HG02970 (cell line): ENCODE measurements around the gene EEF1AKMT3.
"Not testable (repeated sequence)": the region's sequence is repeated elsewhere in the genome, so short reads cannot be mapped to it uniquely, and the experiment has no call there.

Source experiments
- ATAC-seq: cut with Tn5 transposase; IDR thresholded peaks from one replicate; pipeline ENCODE4 v1.9.1; 2021; ENCODE audit warnings: mild to moderate bottlenecking, moderate library complexity, moderate number of reproducible peaks; ENCODE audit not compliant: unreplicated experiment, low FRiP score

The EEF1AKMT3 gene

DNA sequence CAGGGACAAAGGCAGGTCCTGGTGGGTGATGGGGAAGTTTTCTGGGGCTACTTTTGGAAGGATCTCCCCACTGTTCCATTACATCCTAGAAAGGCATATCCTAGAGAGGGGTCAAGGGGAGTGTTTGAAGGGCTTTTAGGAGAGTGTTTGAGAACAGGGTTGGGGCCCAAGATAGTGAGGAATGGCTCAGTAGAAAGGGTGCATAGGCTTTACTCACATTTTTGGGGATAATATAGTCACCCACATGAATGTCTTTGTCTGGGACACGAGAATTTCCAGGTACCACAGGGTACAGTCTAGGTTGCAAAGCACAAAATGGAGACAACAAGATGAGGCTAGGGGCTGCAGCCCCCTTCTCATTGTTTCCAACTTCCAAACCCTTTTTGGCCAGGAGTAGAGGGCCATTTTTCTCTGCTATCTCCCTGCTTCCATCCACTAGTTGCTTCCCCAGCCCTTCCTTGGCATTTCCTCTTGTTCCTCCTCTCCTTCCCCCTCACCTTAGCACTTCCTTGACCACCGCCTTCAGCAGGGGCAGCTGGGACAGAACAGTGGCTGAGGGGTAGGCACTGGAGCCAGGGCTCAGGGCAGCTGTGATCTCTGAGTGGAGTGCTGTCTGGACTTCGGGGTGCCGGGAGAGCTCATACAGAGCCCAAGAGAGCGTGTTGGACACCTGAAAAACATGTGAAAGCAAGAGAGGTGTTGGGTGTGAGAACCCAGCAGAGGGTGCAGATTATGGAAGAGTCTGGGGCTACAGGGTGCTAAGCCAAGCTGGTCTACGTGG is 8.3 kb upstream of the EEF1AKMT3 start:
- no peak for ATAC-seq

DNA sequence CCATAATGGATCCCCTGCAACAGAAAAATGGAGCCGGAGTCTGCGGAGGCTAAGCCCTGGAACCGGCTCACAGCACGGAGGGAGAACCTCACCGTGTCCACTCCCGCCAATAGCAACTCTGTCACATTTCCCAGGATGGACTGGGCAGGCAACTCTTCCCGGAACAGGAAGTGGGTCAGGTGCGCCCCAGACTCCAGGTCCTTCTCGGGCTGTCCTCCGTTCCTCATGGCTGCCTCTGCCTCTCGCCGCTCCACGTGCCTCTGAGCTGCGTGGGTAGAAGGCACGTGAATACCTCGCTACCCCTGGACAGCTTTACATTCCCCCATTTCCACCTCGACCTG is 7.8 kb upstream of the EEF1AKMT3 start:
- no peak for ATAC-seq

DNA sequence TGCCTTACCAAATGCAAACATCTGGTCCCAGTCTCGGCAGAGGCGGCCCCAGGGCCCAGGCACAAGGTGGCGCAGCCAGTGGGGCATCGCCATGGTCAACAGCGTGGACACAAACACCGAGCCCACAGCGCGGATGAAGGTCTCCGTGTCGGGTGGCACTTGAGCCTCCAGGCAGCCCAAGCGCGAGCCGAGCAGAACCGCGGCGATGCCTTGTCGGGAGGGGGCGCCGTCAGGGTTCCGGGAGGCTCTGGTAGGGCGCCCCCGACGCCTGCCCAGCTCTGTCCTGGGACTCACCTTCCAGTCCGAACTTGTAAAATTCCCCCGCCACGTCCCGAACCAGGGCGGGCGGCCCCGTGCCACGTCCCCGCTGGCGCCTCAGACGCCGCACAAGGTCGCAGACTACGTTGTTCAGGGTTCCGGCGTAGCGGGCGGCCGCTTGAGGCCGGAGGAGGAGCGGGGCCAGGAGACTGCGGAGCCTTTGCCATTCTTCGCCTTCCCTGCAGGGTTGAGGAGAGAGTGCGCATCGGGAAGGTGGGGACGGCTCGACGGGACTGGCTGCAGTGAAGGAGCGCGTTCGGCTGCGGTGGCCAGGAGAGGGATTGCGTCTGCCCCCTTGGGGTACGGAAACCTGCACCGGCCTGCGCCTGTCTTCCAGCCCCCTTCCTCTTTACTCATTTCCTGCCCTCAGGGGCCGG is 7.3 kb upstream of the EEF1AKMT3 start:
- ATAC-seq: no peak

- ATAC-seq: no peak
These were observed 6.5 kb upstream of the EEF1AKMT3 start for GRCh38 chr12:57765698-57766463.

DNA sequence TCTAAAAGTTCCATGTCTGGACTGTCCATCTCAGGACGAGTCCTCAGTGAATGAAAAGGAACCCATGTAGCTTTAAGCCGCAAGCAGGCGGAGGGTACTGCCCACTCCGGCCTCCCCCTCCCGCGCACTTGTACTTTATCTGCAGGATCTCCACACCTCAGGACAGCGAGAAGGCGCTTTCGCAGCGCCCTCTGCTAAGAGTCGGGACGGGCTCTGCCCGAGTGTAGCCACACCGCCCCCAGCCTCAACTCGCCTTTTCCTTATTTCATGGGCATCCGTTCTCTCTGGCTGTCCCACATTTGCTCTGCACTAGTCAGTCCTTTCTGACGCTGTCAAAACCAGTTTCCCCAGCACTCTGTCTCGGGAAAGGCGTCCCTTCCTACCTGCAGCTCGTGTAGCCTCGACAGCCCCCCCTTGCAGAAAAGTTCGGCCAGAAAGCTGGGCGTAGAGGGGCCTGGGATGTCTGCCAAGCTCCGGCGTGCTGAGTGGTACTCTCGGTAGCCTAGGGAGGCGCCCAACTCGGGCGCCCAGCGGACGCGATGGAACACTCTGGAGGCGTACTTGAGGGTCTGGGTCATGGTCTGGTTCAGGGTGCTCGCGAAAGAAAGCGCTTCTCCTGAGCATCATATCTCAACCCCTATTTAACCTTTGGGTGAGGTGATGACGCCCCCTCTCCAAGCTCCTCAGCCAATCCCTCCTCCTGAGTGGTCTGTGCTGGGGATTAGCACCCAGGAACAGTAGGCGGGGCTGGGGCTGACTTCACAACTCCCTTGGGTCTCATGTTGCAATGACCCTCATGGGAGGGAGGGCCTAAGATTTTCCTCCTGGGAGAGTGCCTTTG is 5.7 kb upstream of the EEF1AKMT3 start, which contains the start of gene CYP27B1:
Gene CYP27B1 (minus strand): TSS at position 615 of the 841 bp plus-strand sequence. CDS start 37 bp downstream, at position 578.
- no peak for ATAC-seq

DNA sequence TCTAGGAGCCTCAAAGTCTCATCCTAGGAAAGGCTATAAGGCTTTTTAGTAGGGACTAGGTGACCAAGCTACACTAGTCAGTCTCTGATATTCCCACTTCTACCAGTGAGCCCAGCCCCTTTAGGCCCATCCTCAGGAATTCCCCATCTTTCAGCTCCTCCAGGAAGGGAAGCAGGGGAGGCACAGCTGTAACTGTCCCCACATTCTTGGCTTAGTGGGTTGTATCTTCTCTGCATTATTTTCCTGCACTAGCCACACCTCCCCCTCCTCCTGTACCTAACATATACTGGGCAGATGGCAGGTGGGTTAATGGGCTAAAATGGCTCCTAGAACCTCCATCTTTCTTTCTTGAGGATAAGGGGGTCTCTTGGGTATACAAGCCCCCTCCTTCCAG is 5.1 kb upstream of the EEF1AKMT3 start:
- no peak for ATAC-seq

DNA sequence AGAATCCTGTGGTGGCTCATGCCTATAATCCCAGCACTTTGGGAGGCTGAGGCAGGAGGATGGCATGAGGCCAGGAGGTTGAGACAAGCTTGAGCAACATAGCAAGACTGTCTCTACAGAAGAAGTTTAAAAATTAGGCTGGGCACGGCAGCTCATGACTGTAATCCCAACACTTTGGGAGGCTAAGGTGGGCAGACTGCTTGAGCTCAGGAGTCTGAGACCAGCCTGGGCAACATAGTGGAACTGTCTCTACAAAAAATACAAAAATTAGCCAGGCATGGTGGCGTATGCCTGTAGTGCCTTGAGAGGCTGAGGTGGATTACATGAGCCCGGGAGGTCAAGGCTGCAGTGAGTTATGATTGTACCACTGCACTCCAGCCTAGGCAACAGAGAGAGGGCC is 4.5 kb upstream of the EEF1AKMT3 start:
- ATAC-seq: no peak

GRCh38 chr12:57769594-57769993 is 2.8 kb upstream of the EEF1AKMT3 start:
- no peak for ATAC-seq

DNA sequence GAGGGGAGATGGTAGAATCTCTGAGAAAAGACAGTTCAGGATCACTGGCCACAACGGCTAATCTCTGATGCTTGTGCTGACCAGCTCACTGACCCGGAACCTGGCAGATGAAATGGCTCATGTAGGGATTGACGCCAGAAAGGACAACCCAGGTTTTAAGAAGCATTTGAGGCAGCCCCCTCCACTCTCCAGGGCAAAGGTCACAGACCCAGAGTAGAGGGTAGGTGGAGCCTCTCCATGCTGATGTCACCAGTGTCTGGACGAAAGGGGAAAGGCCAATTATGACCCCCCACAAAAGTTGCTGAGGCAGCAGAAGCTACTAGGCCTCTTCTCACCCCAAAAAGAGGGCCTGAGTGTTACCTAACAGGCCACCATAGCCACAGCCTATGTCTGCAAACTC is 1.7 kb upstream of the EEF1AKMT3 start:
- ATAC-seq: no peak

- peak; percentile 52 for ATAC-seq
These were observed 1.1 kb upstream of the EEF1AKMT3 start for GRCh38 chr12:57771236-57771872.

- ATAC-seq: peak; percentile 84
These were observed 463 bp upstream of the EEF1AKMT3 start, which contains the start of gene METTL1 for GRCh38 chr12:57771873-57772428. Gene METTL1 (minus strand): TSS chr12:57772105. CDS start chr12:57772083, 22 bp downstream.

GRCh38 chr12:57774634-57775033 is 2.2 kb downstream of the EEF1AKMT3 start:
- ATAC-seq: not testable (repeated sequence)

GRCh38 chr12:57775044-57775443 is 2.6 kb downstream of the EEF1AKMT3 start:
- no peak for ATAC-seq

DNA sequence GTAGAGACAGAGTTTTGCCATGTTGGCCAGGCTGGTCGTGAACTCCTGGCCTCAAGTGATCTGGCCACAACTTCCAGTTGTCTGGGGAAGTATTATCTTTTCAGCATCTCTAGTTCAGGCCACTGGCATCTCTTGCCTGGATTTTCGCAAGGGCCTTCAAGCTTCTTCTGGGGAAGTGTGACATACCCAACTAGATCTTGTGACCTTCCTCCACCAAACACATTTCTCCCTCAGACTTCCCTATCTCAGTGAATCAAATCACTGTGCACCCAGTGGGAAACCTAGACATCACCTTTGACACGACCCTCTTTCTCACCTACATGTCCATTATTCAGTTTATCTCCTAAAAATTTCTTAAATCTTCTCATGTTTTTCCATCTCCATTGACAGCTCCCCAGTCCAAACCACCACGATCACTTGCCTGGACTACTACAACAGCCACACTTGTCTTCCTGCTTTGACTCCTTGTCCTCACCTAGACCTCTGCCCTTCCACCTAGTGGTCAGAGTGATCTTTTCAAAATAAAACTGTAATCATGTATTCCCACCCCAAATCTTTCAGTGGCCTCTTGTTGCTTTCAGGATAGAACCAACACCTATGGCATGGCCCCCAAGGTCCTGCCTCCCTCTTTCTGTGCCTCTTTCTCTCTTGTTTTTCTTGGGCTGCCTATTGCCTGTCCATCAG is 3.3 kb downstream of the EEF1AKMT3 start:
- ATAC-seq: no peak

- ATAC-seq: no peak
These were observed 3.8 kb downstream of the EEF1AKMT3 start for GRCh38 chr12:57776247-57776587.

DNA sequence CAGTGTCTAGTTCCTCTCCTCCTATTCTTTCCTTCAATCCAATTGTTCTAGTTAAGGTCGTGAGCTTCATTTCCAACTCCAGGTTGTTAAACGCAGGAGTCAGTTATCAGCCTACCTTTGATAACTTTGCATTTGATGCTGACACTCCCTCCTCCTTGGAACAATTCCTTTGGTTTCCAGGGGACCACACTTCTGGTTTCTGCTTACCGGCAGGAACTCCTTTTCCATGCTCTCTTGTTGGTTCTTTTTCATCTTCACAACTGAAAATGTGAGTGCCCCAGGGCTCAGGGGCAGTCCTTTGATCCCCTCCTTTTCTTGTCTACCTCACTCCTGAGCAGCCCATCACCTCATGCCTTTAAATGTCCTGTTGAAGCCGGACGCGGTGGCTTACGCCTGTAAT is 5.0 kb downstream of the EEF1AKMT3 start:
- no peak for ATAC-seq

GRCh38 chr12:57777911-57778310 is 5.5 kb downstream of the EEF1AKMT3 start:
- ATAC-seq: no peak

- no peak for ATAC-seq
These were observed 7.3 kb downstream of the EEF1AKMT3 start for GRCh38 chr12:57779736-57780135.

- no peak for ATAC-seq
These were observed 8.0 kb downstream of the EEF1AKMT3 start for GRCh38 chr12:57780284-57780897.
